ENCODE data around the gene CD34. TPM values are rescaled to one million over a fixed set of nuclear protein-coding genes. Genes with fewer than 3 reads are reported as not detected.

CD34 gene
- total RNA-seq, 4 donors from 2014 or later, result 11.1 to 31.1 (median 17.1) TPM

DNA sequence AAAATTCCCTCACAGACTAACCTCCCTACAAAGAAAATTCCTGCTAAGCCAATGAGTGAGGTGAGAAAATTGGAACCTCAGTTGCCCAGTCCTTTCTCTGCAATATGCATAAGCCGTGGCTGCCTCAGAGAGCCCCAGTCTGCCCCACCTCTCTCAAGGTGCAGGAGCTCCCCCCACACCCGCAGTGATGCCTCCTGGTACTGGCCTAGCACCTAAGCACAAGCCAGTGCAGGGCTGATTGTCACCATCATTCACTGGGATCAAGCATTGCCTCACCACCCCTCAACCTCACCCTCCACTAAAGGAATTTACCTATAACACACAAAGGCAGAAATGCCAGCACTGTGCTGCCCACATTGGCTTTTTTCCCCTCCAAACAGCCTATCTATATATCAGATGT is 56.9 kb downstream of the CD34 start:
- Histone ChIP-seq H3K4me1 (peaks cover 82% of the 10 kb centered on the region), H3K27ac (no peak overlapping the region), H3K9me3 (no peaks in the 10 kb centered on the region), H3K4me3 (no peak overlapping the region), H3K27me3 (no peaks in the 10 kb centered on the region), H3K36me3 (peaks cover 18% of the 10 kb centered on the region)
- WGBS, result 95% methylated on average over 2 of the region's 2 CpGs
- no peak for DNase-seq (ENCODE audit: low spot score in 2 of 2)
- TF ChIP-seq, protein P1, sequence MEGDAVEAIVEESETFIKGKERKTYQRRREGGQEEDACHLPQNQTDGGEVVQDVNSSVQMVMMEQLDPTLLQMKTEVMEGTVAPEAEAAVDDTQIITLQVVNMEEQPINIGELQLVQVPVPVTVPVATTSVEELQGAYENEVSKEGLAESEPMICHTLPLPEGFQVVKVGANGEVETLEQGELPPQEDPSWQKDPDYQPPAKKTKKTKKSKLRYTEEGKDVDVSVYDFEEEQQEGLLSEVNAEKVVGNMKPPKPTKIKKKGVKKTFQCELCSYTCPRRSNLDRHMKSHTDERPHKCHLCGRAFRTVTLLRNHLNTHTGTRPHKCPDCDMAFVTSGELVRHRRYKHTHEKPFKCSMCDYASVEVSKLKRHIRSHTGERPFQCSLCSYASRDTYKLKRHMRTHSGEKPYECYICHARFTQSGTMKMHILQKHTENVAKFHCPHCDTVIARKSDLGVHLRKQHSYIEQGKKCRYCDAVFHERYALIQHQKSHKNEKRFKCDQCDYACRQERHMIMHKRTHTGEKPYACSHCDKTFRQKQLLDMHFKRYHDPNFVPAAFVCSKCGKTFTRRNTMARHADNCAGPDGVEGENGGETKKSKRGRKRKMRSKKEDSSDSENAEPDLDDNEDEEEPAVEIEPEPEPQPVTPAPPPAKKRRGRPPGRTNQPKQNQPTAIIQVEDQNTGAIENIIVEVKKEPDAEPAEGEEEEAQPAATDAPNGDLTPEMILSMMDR (IDR thresholded peaks at IDR 0.05), result no peak
- TF ChIP-seq EP300 (IDR thresholded peaks at IDR 0.05) (no peak), POLR2A (IDR thresholded peaks at IDR 0.05) (no peak), POLR2AphosphoS5 (IDR thresholded peaks at IDR 0.05) (no peak)

DNA sequence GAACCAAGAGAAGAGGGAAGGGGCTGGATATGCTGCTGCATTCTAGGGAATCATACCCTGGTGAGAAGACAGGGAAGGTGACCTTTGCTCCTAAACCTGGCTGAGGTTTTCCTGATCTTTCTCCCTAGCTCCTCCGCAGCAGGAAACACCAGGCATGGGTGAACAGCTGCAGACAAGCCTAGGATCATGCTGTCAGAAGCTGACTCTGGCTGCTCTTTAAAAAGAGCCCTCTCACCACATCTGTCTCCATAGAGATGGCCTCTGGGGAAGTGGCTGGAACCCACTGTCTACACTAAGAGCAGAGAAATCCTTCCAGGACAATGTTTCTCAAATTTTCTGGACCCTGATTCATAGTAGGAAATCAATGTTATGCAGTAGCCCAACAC is 57.6 kb downstream of the CD34 start:
- Histone ChIP-seq H3K9me3 (no peaks in the 10 kb centered on the region), H3K4me3 (no peak overlapping the region), H3K27ac (no peak overlapping the region), H3K27me3 (no peaks in the 10 kb centered on the region), H3K36me3 (peaks cover 18% of the 10 kb centered on the region), H3K4me1 (peaks cover 82% of the 10 kb centered on the region)
- TF ChIP-seq, protein P1 (IDR thresholded peaks at IDR 0.05), result no peak
- TF ChIP-seq POLR2A (IDR thresholded peaks at IDR 0.05), result no peak
- WGBS, result 36% methylated on average over 1 of the region's 1 CpG
- DNase-seq (ENCODE audit: low spot score in 2 of 2), result no peak

DNA sequence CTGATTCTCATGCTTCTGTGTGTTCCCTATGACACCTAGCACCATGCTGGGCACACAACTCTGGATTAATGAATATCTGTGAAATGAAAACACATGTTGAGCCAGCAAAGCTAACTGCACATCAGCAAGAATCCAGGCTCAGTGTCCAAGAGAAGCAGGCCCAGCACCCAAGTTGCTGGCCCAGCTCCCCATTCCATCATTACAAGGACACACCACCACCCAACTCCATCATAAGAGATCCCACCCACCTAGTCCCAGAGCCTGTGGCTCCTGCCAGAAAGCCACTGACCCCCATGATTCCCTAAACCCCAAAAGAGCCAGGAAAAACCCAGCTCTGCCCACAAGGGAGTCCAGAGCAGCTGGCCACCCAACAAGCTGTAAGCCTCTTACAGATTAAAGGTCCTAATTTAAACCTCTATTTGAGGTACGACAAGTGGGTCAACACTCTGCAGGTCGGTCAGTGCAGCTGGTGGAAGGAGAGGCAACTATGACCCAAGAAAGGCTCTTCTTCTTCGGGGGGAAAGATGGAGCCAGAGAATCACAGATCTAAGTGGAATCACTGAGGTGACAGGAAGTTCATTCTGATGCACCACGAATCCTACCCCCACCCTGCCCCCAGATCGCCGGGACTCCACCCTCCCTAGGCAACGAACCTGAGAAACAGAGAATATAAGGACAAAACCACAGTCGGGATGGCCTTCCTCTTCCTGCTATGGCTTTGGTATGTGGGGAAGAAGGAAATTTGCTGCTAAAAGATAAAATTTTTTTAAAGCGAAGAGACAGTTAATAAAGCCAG is 58.2 kb downstream of the CD34 start:
- Histone ChIP-seq H3K4me3 (no peak overlapping the region), H3K4me1 (peaks cover 82% of the 10 kb centered on the region), H3K27me3 (no peaks in the 10 kb centered on the region), H3K36me3 (peaks cover 18% of the 10 kb centered on the region), H3K27ac (no peak overlapping the region), H3K9me3 (no peaks in the 10 kb centered on the region)
- DNase-seq (ENCODE audit: low spot score in 2 of 2), result no peak
- TF ChIP-seq POLR2AphosphoS5 (IDR thresholded peaks at IDR 0.05) (no peak), POLR2A (IDR thresholded peaks at IDR 0.05) (no peak), EP300 (IDR thresholded peaks at IDR 0.05) (no peak)
- TF ChIP-seq, protein P1 (IDR thresholded peaks at IDR 0.05), result no peak
- WGBS, result 58% methylated on average over 9 of the region's 9 CpGs

DNA sequence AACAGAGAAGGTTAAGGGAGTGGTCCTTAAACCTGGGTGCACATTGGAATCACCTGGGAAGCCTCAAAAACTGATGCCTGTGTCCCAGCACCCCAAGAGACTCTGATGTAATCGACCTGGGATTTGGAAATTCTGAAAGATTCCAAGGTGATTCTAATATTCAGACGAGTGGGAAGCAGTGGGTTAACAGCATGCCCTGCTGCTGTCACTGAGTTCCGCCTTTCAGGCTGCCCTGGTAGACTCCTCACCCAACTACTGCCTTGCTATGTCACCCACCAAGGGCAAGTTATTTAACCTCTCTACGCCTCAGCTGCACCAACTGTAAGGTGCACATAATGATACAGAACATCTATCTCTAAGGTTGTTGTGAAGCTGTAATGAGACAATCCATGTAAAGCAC is 59.2 kb downstream of the CD34 start:
- H3K27me3 ChIP-seq, result no peaks in the 10 kb centered on the region

More for the DNA sequence above, 59.2 kb downstream of the CD34 start:
- H3K27ac ChIP-seq, result no peak overlapping the region
- peaks cover 18% of the 10 kb centered on the region for H3K36me3 ChIP-seq
- no peak for DNase-seq (ENCODE audit: low spot score in 2 of 2)
- TF ChIP-seq, protein P1 (IDR thresholded peaks at IDR 0.05), result no peak
- no peak for TF ChIP-seq POLR2AphosphoS5 (IDR thresholded peaks at IDR 0.05)
- TF ChIP-seq POLR2A (IDR thresholded peaks at IDR 0.05), result no peak
- TF ChIP-seq EP300 (IDR thresholded peaks at IDR 0.05), result no peak
- peaks cover 80% of the 10 kb centered on the region for H3K4me1 ChIP-seq
- no peak overlapping the region for H3K4me3 ChIP-seq
- no peaks in the 10 kb centered on the region for H3K9me3 ChIP-seq
- WGBS, result 83% methylated on average over 4 of the region's 4 CpGs
